GM23338 (cell line): ENCODE results near the gene AKR1C2. TPM values are rescaled to one million over a fixed set of nuclear protein-coding genes. Genes with fewer than 3 reads are reported as not detected.

Source experiments
- ATAC-seq: fragments of 200-7000 bp; cut with Tn5 transposase; 3 replicates; pipeline ENCODE4 v1.9.1; 2020
- DNase-seq: peaks from one replicate; pipeline ENCODE4 v3.0.0-alpha.2; 2015; ENCODE audit warnings: low spot score
- H2AFZ ChIP-seq: fragments of 200-600 bp; sonication (generic); 2 replicates; pipeline ENCODE4 v1.8.0; 2016; ENCODE audit warnings: antibody characterized with exemption, mild to moderate bottlenecking, moderate library complexity
- H3F3A ChIP-seq: fragments of 200-600 bp; sonication (generic); replicated peaks from 2 replicates; pipeline ENCODE4 v1.8.0; 2017; ENCODE audit warnings: antibody characterized with exemption, mixed run types, low read depth
- H3K27ac ChIP-seq: fragments of 200-600 bp; sonication (generic); 2 replicates; pipeline ENCODE4 v1.6.1; 2016; ENCODE audit warnings: low read depth
- H3K27me3 ChIP-seq: fragments of 200-600 bp; sonication (generic); 2 replicates; pipeline ENCODE4 v1.8.0; 2016; ENCODE audit warnings: mild to moderate bottlenecking, mixed run types, moderate library complexity; ENCODE audit not compliant: insufficient read depth
- H3K36me3 ChIP-seq: fragments of 200-600 bp; sonication (generic); 2 replicates; pipeline ENCODE4 v1.8.0; 2016; ENCODE audit warnings: mild to moderate bottlenecking; ENCODE audit not compliant: insufficient read depth
- H3K4me1 ChIP-seq: fragments of 200-600 bp; sonication (generic); 2 replicates; pipeline ENCODE4 v1.8.0; 2016; ENCODE audit warnings: mild to moderate bottlenecking, moderate library complexity; ENCODE audit not compliant: insufficient read depth
- H3K4me2 ChIP-seq: fragments of 200-600 bp; sonication (generic); 2 replicates; pipeline ENCODE4 v1.7.1; 2017; ENCODE audit warnings: mixed run types
- H3K4me3 ChIP-seq: fragments of 200-600 bp; sonication (generic); 2 replicates; pipeline ENCODE4 v1.6.1; 2016; ENCODE audit warnings: mixed run types
- H3K79me2 ChIP-seq: fragments of 200-600 bp; sonication (generic); replicated peaks from 2 replicates; pipeline ENCODE4 v1.8.0; 2017; ENCODE audit warnings: mild to moderate bottlenecking; ENCODE audit not compliant: insufficient read depth
- H3K9me2 ChIP-seq: fragments of 200-600 bp; sonication (generic); 2 replicates; pipeline ENCODE4 v1.8.0; 2017; ENCODE audit not compliant: insufficient read depth
- H4K20me1 ChIP-seq: fragments of 200-600 bp; sonication (generic); replicated peaks from 2 replicates; pipeline ENCODE4 v1.8.0; 2017; ENCODE audit warnings: mild to moderate bottlenecking; ENCODE audit not compliant: insufficient read depth
- H3K27ac Mint-ChIP-seq: 2 replicates; pipeline ENCODE4 v1.8.0; 2020; ENCODE audit warnings: inconsistent platforms, mild to moderate bottlenecking, moderate library complexity, mixed read lengths
- H3K27me3 Mint-ChIP-seq: 3 replicates; pipeline ENCODE4 v1.8.0; 2022; ENCODE audit warnings: low read depth, mild to moderate bottlenecking, moderate library complexity, mixed read lengths, inconsistent platforms; ENCODE audit not compliant: insufficient read depth, poor library complexity
- H3K36me3 Mint-ChIP-seq: 3 replicates; pipeline ENCODE4 v1.8.0; 2021; ENCODE audit warnings: low read depth, mild to moderate bottlenecking, inconsistent platforms, moderate library complexity, mixed read lengths
- H3K4me1 Mint-ChIP-seq: 3 replicates; pipeline ENCODE4 v1.8.0; 2020; ENCODE audit warnings: mild to moderate bottlenecking, inconsistent platforms, mixed read lengths
- H3K4me3 Mint-ChIP-seq: 3 replicates; pipeline ENCODE4 v1.8.0; 2021; ENCODE audit warnings: moderate library complexity, mild to moderate bottlenecking, inconsistent platforms, mixed read lengths
- H3K9me3 Mint-ChIP-seq: 3 replicates; pipeline ENCODE4 v1.8.0; 2020; ENCODE audit warnings: moderate library complexity, mild to moderate bottlenecking, inconsistent platforms, mixed read lengths
- EZH2 ChIP-seq: fragments of 200-600 bp; sonication (generic); IDR thresholded peaks from one replicate; pipeline ENCODE4 v1.8.0; 2017; ENCODE audit warnings: antibody characterized with exemption, mild to moderate bottlenecking, low read depth; ENCODE audit not compliant: unreplicated experiment
- NANOG ChIP-seq: IDR thresholded peaks from 2 replicates; pipeline ENCODE4 v1.6.1; 2016; ENCODE audit warnings: antibody characterized with exemption, borderline replicate concordance
- POLR2AphosphoS5 ChIP-seq: IDR thresholded peaks from 2 replicates; pipeline ENCODE4 v1.6.1; 2016; ENCODE audit warnings: antibody characterized with exemption, low read depth
- STAT1 ChIP-seq: IDR thresholded peaks from one replicate; pipeline ENCODE4 v1.6.1; 2016; ENCODE audit warnings: antibody characterized with exemption; ENCODE audit not compliant: unreplicated experiment
- ZNF114 ChIP-seq: fragments of 250-450 bp; sonication (Bioruptor Pico); IDR thresholded peaks from 2 replicates; pipeline ENCODE4 v1.5.0; 2020; ENCODE audit warnings: mild to moderate bottlenecking, moderate library complexity
- polyA plus RNA-seq: library from polyadenylated mRNA; unstranded; fragments of >200 nt; fragmentation: Nextera tagmentation; extraction: Ambion mirVana; gene quantifications from 2 replicates; pipeline ENCODE4 v1.2.1, GENCODE V29; 2016
- total RNA-seq: library from RNA; depleted of rRNA; stranded (reverse); fragments of >200 nt; shearing (Covaris generic); gene quantifications from 2 replicates; pipeline ENCODE4 v1.2.3, GENCODE V29; 2014
- TF ChIP-seq, protein P1 (sequence below): IDR thresholded peaks from one replicate; pipeline ENCODE4 v1.6.1; 2018; ENCODE audit warnings: antibody characterized with exemption; ENCODE audit not compliant: unreplicated experiment
- TF ChIP-seq, protein P2 (sequence below): IDR thresholded peaks from 2 replicates; pipeline ENCODE4 v1.6.1; 2016; ENCODE audit warnings: antibody characterized with exemption
- TF ChIP-seq, protein P3 (sequence below): fragments of 250-450 bp; sonication (Bioruptor Pico); IDR thresholded peaks from 2 replicates; pipeline ENCODE4 v1.5.0; 2020; ENCODE audit warnings: mild to moderate bottlenecking, moderate library complexity
- TF ChIP-seq, protein P4 (sequence below), 2 experiments: fragments of 200-600 bp in 1 of 2; sonication (generic) in 1 of 2; conservative IDR thresholded peaks; 2 replicates each; pipeline versions ENCODE4 v1.5.1 to v1.6.1; 2016 to 2017; ENCODE audit warnings: antibody characterized with exemption in 2 of 2, low read depth in 2 of 2, mild to moderate bottlenecking in 2 of 2, moderate library complexity in 1 of 2

Gene AKR1C2
- total and polyA plus RNA-seq, 2 experiments from 2014 or later: 0.35 to 0.86 TPM

DNA sequence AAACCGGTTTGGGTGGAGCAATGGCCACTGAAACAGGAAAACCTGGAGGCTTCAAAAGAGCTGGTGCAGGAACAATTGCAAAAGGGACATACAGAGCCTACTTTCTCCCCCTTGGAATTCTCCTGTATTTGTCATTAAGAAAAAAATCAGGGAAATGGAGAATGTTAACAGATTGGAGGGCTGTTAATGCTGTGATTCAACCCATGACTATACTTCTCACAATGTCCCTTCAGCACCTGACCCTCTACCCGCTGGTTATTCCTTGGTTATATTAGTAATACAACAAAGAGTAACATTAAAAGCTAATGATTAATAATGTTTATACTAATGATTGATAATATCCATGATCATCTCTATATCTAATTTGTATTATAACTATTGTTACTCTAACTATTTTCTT lies 34.4 kb upstream of the AKR1C2 start (continued):
- TF ChIP-seq, protein P1, sequence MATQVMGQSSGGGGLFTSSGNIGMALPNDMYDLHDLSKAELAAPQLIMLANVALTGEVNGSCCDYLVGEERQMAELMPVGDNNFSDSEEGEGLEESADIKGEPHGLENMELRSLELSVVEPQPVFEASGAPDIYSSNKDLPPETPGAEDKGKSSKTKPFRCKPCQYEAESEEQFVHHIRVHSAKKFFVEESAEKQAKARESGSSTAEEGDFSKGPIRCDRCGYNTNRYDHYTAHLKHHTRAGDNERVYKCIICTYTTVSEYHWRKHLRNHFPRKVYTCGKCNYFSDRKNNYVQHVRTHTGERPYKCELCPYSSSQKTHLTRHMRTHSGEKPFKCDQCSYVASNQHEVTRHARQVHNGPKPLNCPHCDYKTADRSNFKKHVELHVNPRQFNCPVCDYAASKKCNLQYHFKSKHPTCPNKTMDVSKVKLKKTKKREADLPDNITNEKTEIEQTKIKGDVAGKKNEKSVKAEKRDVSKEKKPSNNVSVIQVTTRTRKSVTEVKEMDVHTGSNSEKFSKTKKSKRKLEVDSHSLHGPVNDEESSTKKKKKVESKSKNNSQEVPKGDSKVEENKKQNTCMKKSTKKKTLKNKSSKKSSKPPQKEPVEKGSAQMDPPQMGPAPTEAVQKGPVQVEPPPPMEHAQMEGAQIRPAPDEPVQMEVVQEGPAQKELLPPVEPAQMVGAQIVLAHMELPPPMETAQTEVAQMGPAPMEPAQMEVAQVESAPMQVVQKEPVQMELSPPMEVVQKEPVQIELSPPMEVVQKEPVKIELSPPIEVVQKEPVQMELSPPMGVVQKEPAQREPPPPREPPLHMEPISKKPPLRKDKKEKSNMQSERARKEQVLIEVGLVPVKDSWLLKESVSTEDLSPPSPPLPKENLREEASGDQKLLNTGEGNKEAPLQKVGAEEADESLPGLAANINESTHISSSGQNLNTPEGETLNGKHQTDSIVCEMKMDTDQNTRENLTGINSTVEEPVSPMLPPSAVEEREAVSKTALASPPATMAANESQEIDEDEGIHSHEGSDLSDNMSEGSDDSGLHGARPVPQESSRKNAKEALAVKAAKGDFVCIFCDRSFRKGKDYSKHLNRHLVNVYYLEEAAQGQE: no peak

DNA sequence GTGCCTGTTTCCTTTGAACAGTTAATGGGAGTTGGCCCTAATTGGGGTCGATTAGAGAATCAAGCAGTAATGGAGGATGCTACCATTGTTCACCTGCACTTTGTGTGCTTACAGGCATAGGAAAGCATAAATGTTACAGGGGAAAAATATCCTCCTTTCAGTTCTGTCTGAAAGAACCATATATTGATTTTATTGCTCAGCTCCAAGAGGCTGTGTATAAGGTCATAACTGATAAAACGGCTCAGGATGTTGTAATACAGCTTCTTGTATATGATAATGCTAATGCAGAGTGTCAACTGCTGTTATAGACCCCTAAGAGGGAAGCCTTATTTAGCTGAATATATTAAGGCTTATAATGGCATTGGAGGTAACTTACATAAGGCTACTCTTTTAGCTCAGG lies 32.9 kb upstream of the AKR1C2 start:
- Histone ChIP-seq H3K27ac (no peak overlapping the region), H3K36me3 (no peaks in the 10 kb centered on the region), H4K20me1 (no peaks in the 10 kb centered on the region), H3F3A (no peaks in the 10 kb centered on the region), H3K9me2 (0 out of 2 replicates have a peak, but pooled peaks cover 2% of the 10 kb centered on the region), H3K4me1 (no peaks in the 10 kb centered on the region), H3K27me3 (no peaks in the 10 kb centered on the region), H3K4me3 (no peak overlapping the region), H3K4me2 (no peak overlapping the region), H3K79me2 (no peaks in the 10 kb centered on the region), H2AFZ (no peak overlapping the region)
- Mint-ChIP-seq H3K27me3 (peaks cover 3% of the 10 kb centered on the region), H3K27ac (no peak overlapping the region), H3K36me3 (peaks cover 8% of the 10 kb centered on the region), H3K9me3 (peaks cover 11% of the 10 kb centered on the region), H3K4me1 (peaks cover 9% of the 10 kb centered on the region), H3K4me3 (no peak overlapping the region)
- ATAC-seq: no peak
- DNase-seq: no peak
- TF ChIP-seq, protein P2, sequence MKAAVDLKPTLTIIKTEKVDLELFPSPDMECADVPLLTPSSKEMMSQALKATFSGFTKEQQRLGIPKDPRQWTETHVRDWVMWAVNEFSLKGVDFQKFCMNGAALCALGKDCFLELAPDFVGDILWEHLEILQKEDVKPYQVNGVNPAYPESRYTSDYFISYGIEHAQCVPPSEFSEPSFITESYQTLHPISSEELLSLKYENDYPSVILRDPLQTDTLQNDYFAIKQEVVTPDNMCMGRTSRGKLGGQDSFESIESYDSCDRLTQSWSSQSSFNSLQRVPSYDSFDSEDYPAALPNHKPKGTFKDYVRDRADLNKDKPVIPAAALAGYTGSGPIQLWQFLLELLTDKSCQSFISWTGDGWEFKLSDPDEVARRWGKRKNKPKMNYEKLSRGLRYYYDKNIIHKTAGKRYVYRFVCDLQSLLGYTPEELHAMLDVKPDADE: no peak
- TF ChIP-seq POLR2AphosphoS5 (no peak), NANOG (no peak), EZH2 (no peak), STAT1 (no peak), ZNF114 (CRISPR knock-in tag) (no peak)
- TF ChIP-seq, protein P3, sequence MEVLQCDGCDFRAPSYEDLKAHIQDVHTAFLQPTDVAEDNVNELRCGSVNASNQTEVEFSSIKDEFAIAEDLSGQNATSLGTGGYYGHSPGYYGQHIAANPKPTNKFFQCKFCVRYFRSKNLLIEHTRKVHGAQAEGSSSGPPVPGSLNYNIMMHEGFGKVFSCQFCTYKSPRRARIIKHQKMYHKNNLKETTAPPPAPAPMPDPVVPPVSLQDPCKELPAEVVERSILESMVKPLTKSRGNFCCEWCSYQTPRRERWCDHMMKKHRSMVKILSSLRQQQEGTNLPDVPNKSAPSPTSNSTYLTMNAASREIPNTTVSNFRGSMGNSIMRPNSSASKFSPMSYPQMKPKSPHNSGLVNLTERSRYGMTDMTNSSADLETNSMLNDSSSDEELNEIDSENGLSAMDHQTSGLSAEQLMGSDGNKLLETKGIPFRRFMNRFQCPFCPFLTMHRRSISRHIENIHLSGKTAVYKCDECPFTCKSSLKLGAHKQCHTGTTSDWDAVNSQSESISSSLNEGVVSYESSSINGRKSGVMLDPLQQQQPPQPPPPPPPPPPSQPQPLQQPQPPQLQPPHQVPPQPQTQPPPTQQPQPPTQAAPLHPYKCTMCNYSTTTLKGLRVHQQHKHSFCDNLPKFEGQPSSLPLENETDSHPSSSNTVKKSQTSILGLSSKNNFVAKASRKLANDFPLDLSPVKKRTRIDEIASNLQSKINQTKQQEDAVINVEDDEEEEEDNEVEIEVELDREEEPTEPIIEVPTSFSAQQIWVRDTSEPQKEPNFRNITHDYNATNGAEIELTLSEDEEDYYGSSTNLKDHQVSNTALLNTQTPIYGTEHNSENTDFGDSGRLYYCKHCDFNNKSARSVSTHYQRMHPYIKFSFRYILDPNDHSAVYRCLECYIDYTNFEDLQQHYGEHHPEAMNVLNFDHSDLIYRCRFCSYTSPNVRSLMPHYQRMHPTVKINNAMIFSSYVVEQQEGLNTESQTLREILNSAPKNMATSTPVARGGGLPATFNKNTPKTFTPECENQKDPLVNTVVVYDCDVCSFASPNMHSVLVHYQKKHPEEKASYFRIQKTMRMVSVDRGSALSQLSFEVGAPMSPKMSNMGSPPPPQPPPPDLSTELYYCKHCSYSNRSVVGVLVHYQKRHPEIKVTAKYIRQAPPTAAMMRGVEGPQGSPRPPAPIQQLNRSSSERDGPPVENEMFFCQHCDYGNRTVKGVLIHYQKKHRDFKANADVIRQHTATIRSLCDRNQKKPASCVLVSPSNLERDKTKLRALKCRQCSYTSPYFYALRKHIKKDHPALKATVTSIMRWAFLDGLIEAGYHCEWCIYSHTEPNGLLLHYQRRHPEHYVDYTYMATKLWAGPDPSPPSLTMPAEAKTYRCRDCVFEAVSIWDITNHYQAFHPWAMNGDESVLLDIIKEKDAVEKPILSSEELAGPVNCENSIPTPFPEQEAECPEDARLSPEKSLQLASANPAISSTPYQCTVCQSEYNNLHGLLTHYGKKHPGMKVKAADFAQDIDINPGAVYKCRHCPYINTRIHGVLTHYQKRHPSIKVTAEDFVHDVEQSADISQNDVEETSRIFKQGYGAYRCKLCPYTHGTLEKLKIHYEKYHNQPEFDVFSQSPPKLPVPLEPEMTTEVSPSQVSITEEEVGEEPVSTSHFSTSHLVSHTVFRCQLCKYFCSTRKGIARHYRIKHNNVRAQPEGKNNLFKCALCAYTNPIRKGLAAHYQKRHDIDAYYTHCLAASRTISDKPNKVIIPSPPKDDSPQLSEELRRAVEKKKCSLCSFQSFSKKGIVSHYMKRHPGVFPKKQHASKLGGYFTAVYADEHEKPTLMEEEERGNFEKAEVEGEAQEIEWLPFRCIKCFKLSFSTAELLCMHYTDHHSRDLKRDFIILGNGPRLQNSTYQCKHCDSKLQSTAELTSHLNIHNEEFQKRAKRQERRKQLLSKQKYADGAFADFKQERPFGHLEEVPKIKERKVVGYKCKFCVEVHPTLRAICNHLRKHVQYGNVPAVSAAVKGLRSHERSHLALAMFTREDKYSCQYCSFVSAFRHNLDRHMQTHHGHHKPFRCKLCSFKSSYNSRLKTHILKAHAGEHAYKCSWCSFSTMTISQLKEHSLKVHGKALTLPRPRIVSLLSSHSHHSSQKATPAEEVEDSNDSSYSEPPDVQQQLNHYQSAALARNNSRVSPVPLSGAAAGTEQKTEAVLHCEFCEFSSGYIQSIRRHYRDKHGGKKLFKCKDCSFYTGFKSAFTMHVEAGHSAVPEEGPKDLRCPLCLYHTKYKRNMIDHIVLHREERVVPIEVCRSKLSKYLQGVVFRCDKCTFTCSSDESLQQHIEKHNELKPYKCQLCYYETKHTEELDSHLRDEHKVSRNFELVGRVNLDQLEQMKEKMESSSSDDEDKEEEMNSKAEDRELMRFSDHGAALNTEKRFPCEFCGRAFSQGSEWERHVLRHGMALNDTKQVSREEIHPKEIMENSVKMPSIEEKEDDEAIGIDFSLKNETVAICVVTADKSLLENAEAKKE (CRISPR knock-in tag): no peak
- TF ChIP-seq, protein P4, sequence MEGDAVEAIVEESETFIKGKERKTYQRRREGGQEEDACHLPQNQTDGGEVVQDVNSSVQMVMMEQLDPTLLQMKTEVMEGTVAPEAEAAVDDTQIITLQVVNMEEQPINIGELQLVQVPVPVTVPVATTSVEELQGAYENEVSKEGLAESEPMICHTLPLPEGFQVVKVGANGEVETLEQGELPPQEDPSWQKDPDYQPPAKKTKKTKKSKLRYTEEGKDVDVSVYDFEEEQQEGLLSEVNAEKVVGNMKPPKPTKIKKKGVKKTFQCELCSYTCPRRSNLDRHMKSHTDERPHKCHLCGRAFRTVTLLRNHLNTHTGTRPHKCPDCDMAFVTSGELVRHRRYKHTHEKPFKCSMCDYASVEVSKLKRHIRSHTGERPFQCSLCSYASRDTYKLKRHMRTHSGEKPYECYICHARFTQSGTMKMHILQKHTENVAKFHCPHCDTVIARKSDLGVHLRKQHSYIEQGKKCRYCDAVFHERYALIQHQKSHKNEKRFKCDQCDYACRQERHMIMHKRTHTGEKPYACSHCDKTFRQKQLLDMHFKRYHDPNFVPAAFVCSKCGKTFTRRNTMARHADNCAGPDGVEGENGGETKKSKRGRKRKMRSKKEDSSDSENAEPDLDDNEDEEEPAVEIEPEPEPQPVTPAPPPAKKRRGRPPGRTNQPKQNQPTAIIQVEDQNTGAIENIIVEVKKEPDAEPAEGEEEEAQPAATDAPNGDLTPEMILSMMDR (conservative IDR thresholded peaks at IDR 0.05; ENCODE audit: low read depth in 2 of 2): no peak
- TF ChIP-seq, protein P1: no peak
